ENCODE data around the gene TMEM229B.

The TMEM229B gene

DNA sequence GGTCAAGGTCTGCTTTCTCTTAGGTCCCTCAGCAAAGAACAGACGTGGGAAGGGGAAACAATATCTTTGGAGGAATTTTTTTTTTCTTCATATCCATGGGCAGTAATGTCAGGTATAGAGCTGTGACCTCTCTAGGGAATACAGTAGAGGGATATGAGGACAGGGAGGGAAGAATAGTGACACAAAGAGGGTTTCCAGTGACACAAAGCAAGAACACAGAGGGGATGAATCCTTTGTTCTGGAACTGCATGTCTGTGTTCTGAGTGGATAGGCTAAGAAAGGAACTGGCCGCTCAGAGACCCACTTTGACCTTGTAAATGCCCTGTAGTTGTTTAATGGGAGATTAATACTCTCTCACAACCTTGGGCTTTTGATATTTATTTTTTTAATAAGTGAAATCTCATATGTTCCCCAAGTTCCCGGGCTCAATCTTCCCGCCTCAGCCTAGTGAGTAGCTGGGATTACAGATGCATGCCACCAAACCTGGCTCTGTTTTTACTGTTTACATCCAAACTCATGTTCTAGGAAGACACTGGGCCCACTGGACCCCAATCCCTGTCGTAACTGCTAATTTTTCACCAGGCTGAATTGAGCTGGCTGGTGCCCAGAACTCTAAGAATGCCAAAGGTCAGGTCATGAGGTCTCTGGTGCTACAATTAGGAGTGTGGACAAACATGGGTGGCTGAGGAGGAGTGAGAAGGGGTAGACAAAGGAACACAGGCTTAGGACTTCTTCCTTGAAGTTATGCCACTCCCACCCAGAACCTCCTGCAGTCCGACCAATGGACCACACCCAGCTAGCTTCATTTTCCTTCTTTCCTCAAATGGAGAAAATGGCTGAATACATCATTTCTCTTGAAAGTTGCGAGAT is 35.5 kb upstream of the TMEM229B start:
- Mint-ChIP-seq H3K27ac (no peak overlapping the region), H3K4me1 (ENCODE audit: low read depth) (peaks cover 2% of the 10 kb centered on the region), H3K27me3 (ENCODE audit: low read depth) (peaks cover 77% of the 10 kb centered on the region), H3K9me3 (no peaks in the 10 kb centered on the region), H3K36me3 (ENCODE audit: low read depth) (no peaks in the 10 kb centered on the region), H3K4me3 (no peak overlapping the region)

DNA sequence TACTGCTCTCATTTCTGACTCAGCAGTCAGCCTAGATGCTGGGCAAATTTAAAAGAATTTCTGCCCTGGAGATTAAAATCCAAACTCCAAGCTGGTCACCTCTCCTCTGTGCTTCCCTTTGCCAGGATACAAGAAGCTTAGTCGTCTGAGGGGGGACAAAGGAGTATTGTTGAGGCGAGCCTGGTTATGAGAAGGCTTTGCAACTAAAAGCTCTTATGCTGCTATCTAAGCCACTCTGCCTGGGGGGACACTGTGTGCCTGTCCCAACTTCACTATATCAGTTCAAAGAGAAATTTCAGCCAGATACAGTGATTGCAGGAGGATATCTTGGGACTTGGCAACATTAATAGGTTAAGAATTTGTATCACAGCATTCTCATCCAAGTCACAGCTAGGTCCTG is 33.7 kb upstream of the TMEM229B start:
- Mint-ChIP-seq H3K27me3 (ENCODE audit: low read depth) (peaks cover 80% of the 10 kb centered on the region), H3K9me3 (no peaks in the 10 kb centered on the region), H3K27ac (no peak overlapping the region), H3K4me1 (ENCODE audit: low read depth) (peaks cover 2% of the 10 kb centered on the region), H3K36me3 (ENCODE audit: low read depth) (no peaks in the 10 kb centered on the region), H3K4me3 (no peak overlapping the region)

DNA sequence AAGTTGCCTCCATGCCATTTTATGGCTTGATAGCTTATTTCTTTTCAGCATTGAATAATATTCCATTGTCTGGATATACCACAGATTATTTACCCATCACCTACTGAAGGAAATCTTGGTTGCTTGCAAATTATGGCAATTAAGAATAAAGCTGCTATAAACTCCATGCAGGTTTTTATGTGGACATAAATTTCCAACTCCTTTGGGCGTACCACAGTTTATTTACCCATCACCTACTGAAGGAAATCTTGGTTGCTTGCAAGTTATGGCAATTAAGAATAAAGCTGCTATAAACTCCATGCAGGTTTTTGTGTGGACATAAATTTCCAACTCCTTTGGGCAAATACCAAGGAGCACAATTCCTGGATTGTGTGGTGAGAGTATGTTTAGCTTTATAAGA is 32.0 kb upstream of the TMEM229B start:
- H3K4me3 Mint-ChIP-seq = no peak overlapping the region
- H3K4me1 Mint-ChIP-seq (ENCODE audit: low read depth) = peaks cover 9% of the 10 kb centered on the region
- H3K36me3 Mint-ChIP-seq (ENCODE audit: low read depth) = no peaks in the 10 kb centered on the region
- H3K27ac Mint-ChIP-seq = no peak overlapping the region
- H3K9me3 Mint-ChIP-seq = no peaks in the 10 kb centered on the region
- H3K27me3 Mint-ChIP-seq (ENCODE audit: low read depth) = peaks cover 83% of the 10 kb centered on the region

DNA sequence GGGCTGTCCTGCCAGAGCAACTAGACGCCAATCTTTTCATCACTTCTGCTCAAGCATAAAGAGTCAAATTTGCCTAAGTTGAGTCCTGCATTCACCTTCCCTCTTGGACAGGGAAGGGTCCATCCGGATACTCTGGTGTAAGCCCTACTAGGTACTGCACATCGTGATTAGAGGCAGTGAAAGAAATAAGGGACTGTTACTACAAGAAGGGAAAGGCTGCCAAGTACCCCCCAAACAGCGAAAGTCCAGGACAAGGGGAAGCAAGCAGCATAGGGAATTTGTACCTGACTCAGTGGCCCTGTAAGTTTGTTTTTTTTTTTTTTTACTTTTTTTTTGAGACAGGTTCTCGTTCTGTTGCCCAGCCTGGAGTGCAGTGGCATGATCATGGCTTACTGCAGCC is 30.9 kb upstream of the TMEM229B start:
- no peak overlapping the region for H3K4me3 Mint-ChIP-seq
- no peaks in the 10 kb centered on the region for H3K9me3 Mint-ChIP-seq
- no peaks in the 10 kb centered on the region for H3K36me3 Mint-ChIP-seq (ENCODE audit: low read depth)
- H3K27ac Mint-ChIP-seq = no peak overlapping the region
- peaks cover 11% of the 10 kb centered on the region for H3K4me1 Mint-ChIP-seq (ENCODE audit: low read depth)
- peaks cover 76% of the 10 kb centered on the region for H3K27me3 Mint-ChIP-seq (ENCODE audit: low read depth)

DNA sequence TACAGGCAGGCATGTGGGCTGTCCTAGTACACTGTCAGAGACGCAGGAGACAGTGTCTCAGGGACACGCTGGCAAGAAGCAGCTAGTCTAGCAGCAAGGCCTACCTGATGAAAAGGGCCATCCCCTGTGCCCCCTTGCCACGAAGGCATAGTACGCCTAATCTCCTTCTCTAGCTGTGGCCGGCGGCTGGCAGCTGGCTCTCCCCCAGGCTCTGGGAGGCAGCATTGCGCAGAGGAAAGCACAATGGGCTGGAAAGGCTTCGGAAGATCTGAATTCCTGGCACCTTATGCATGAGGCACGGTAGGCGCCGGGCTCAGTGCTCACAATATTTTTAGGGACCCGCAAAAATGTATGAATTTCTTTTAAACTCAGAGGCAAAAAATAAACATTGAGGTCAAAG is 28.6 kb upstream of the TMEM229B start:
- H3K4me3 Mint-ChIP-seq = no peak overlapping the region
- peaks cover 71% of the 10 kb centered on the region for H3K27me3 Mint-ChIP-seq (ENCODE audit: low read depth)
- no peaks in the 10 kb centered on the region for H3K36me3 Mint-ChIP-seq (ENCODE audit: low read depth)
- H3K4me1 Mint-ChIP-seq (ENCODE audit: low read depth) = peaks cover 16% of the 10 kb centered on the region
- no peak overlapping the region for H3K27ac Mint-ChIP-seq
- no peaks in the 10 kb centered on the region for H3K9me3 Mint-ChIP-seq

DNA sequence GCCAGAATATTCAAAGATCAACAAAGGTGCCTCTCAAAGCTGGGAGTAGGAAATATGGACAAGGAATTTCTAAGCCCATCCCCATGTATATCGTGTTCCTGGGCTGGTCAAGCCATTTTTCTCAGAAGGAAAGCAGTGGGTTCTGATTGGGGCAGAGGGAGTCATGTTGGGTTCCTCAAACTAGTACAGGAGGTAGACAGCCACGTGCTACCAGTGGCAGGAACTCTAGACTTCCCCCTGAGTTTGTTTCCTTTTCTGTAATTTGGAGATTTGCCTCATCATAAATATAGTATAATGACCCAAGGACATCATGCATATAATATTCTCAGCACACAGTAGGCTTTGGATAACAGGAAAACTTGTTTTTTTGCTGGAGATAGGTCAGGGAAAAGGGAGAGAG is 28.2 kb upstream of the TMEM229B start:
- Mint-ChIP-seq H3K27ac (no peak overlapping the region), H3K9me3 (no peaks in the 10 kb centered on the region), H3K27me3 (ENCODE audit: low read depth) (peaks cover 71% of the 10 kb centered on the region), H3K4me3 (peak overlapping the region; percentile 47), H3K4me1 (ENCODE audit: low read depth) (peaks cover 16% of the 10 kb centered on the region), H3K36me3 (ENCODE audit: low read depth) (no peaks in the 10 kb centered on the region)

DNA sequence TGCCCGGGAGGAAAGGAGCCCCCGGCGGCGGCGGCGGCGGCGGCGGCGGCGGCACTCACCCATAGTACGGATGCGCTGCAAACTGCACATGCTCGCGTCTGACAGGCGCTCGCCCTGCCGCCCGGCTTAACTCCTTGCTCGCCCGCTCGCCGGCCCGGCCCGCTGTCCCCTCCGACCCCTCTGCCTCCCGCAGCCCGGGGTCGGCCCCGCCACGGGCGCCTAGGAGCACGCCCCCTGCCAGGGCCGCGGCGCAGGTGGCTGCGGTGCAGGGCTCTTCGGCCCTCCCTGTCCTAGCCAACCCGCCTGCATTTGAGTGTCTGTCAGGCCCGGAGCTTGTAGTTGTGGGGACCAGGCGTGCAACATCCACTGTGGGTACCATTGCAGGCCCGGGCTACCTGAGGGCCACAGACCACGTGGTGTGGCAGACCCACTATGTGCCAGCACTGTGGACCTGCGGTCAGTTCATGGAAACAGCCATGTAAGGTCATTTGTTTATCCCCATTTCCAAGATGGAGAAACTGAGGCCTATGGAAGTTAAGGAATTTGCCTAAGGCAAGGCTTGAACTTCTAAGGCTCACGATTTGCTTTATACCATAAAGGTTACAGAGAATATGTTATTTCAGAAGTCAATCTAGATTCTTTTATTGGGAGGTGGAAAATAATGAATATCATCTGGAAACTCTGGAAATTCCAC is 27.0 kb upstream of the TMEM229B start:
- Mint-ChIP-seq H3K9me3 (no peaks in the 10 kb centered on the region), H3K4me3 (peak overlapping the region; percentile 51), H3K36me3 (ENCODE audit: low read depth) (no peaks in the 10 kb centered on the region), H3K4me1 (ENCODE audit: low read depth) (peaks cover 16% of the 10 kb centered on the region), H3K27ac (no peak overlapping the region), H3K27me3 (ENCODE audit: low read depth) (peaks cover 72% of the 10 kb centered on the region)

DNA sequence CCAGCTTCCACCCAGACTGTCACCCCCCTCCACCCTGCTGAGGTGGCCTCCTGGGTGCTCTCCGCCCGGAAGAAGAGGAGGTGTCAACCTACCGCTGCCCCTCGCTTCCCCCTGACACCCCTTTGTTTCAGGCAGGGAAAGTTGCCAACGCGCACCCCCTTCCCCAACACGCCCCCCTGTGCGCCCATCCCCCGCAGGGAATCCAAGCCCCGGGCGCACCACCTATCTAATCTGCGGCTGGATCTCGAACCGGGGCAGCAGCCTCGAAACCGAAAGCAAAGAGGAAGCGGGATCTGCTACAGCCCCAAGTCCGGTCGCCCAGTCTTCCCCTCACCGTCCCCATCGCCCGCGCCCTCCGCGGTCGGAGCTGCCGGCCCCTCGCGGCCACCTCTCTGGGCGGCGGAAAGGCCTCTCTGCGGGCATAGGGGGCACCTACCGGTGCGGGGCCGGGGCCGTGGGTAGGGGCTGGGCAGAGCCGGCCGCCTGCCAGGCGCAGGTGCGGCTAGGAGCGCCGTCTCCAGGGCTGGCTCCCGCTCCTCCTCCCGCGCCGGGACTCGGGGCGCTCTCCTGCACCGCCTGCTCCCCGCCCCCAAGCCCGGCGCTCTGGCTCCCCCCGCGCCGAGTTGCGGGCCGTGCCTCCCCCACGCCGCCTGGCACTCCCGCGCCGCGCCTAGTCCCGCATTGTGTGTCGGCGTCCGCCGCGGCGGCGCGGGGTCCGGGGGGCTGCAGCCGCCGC is 26.3 kb upstream of the TMEM229B start:
- H3K4me3 Mint-ChIP-seq = peak overlapping the region; percentile 85
- peaks cover 16% of the 10 kb centered on the region for H3K4me1 Mint-ChIP-seq (ENCODE audit: low read depth)
- H3K27ac Mint-ChIP-seq = peak overlapping the region; percentile 31
- H3K9me3 Mint-ChIP-seq = no peaks in the 10 kb centered on the region
- H3K27me3 Mint-ChIP-seq (ENCODE audit: low read depth) = peaks cover 68% of the 10 kb centered on the region
- no peaks in the 10 kb centered on the region for H3K36me3 Mint-ChIP-seq (ENCODE audit: low read depth)

DNA sequence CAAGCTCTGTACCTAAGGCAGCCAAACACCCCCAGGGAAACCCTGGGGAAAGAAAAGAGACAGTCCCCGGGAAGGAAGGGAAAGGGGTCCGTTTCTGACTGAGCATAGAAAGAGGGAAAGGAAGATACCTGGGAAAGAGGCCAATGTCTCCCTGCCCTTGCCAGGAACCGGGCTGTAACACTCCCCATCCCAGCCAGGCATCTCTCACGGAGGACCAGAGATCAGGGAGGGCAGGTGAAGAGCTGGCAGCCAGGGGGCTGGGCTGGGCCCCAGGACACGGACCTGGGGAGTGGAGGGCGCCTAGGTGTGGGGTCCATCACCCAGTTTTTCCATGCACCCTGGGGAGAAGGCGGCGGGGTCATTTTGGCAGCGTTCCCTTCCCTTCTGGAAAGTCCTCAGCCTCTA is 25.7 kb upstream of the TMEM229B start:
- Mint-ChIP-seq H3K9me3 (no peaks in the 10 kb centered on the region), H3K27ac (no peak overlapping the region), H3K4me3 (peak overlapping the region; percentile 66), H3K27me3 (ENCODE audit: low read depth) (peaks cover 66% of the 10 kb centered on the region), H3K4me1 (ENCODE audit: low read depth) (peaks cover 16% of the 10 kb centered on the region), H3K36me3 (ENCODE audit: low read depth) (no peaks in the 10 kb centered on the region)

DNA sequence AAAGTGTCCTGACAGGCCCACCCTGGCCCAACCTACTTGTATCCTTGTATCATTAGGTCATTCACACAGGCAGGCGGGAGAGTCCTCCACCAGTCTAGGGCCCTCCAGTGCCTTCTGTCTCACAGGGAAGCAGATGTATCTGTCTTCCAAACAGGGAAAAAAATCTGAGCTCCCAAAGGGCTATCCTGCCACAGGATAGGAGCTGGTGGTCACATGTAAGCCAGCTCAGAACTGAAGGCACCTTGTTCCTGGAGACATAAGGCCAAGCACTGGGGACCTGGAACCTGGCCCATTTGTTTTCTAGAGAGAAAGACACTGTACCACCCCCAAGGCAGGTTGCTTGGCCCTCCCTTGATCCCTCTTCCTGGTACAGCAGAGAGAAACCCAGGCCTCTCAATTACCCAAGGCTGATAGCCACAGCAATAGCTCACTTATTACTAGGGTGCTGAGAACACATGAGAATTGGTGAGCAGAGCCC is 25.1 kb upstream of the TMEM229B start:
- H3K4me1 Mint-ChIP-seq (ENCODE audit: low read depth) = peaks cover 16% of the 10 kb centered on the region
- H3K27ac Mint-ChIP-seq = no peak overlapping the region
- peaks cover 62% of the 10 kb centered on the region for H3K27me3 Mint-ChIP-seq (ENCODE audit: low read depth)
- H3K36me3 Mint-ChIP-seq (ENCODE audit: low read depth) = no peaks in the 10 kb centered on the region
- no peaks in the 10 kb centered on the region for H3K9me3 Mint-ChIP-seq
- peak overlapping the region; percentile 66 for H3K4me3 Mint-ChIP-seq

DNA sequence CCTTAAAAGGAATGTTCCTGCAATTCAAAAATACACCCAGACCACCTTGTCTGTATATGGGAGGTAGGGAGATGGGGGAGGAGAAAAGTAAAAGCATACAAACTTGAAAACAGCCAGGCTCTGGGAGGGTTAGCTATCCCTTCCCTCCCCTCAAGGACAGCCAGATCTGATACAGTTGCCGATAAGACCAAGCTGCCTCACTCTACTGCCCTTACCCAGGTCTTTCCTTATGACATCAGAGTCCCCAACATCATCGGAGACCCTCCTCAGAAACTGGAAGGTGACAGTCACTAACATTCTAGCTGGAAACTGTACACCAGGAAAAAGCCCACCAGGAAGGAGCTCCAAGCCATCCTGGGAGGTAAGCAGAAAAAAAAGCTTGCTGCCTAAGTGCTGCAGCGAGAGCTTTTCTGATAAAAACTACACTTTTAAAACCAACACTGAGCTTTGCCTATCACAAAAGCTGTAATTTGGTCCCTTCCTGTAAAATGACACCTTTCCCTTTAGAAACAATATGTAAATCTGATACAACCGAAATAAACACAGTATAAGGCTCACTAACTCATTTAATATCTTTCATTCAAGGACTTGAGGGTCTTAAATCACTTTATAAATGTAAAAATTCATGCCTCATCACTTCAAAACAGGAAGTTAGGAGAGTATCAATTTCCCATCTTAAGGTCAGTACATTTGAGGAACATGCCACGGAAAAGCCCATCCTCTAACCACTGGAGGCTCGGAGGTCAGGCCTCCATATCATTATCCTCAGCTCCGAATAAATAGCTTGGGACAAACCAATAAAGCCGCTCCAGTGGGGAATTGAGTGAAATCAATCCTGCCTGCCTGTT is 24.2 kb upstream of the TMEM229B start:
- H3K9me3 Mint-ChIP-seq = no peaks in the 10 kb centered on the region
- no peak overlapping the region for H3K27ac Mint-ChIP-seq
- H3K4me3 Mint-ChIP-seq = no peak overlapping the region
- peaks cover 16% of the 10 kb centered on the region for H3K4me1 Mint-ChIP-seq (ENCODE audit: low read depth)
- H3K36me3 Mint-ChIP-seq (ENCODE audit: low read depth) = no peaks in the 10 kb centered on the region
- peaks cover 59% of the 10 kb centered on the region for H3K27me3 Mint-ChIP-seq (ENCODE audit: low read depth)

DNA sequence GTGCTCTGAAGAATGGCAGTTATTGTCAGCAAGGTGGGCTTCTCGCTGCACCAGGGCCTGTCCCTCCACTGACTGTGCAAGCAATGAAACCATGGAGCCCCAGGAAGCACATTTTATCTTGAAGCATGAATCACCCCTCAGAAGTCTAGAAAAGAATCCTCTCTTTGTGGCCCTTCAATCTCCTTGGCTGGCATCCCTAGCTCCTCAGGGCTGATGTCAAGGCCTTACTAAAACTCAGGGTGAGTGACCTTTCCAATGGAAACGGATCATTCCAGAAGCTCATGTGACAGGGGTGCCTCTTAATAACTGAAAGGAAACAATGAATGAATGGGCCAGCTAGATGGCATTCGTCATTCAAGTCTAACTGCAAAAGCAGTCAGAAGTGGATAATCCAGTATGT is 22.3 kb upstream of the TMEM229B start:
- H3K36me3 Mint-ChIP-seq (ENCODE audit: low read depth) = no peaks in the 10 kb centered on the region
- peaks cover 10% of the 10 kb centered on the region for H3K4me1 Mint-ChIP-seq (ENCODE audit: low read depth)
- H3K27ac Mint-ChIP-seq = no peak overlapping the region
- H3K9me3 Mint-ChIP-seq = no peaks in the 10 kb centered on the region
- no peak overlapping the region for H3K4me3 Mint-ChIP-seq
- H3K27me3 Mint-ChIP-seq (ENCODE audit: low read depth) = peaks cover 53% of the 10 kb centered on the region

DNA sequence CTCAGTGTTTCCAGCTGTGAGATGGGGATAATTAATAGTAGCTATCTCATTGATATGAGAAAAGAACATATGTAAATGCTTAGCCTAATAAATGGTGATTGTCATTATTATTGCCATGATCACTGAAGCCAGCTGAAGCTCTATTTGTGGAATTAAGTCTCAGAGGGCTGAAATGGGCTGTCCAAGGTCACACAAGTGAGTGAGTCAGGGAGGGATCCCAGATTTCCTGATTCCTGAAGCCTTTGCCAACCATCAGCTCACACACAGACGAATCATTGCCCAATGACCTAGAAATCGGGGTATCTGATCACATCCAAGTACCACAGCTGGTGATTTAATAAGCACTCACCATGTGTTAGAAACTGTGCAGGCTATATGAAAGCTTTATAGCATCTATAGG is 21.6 kb upstream of the TMEM229B start:
- H3K27ac Mint-ChIP-seq = no peak overlapping the region

DNA sequence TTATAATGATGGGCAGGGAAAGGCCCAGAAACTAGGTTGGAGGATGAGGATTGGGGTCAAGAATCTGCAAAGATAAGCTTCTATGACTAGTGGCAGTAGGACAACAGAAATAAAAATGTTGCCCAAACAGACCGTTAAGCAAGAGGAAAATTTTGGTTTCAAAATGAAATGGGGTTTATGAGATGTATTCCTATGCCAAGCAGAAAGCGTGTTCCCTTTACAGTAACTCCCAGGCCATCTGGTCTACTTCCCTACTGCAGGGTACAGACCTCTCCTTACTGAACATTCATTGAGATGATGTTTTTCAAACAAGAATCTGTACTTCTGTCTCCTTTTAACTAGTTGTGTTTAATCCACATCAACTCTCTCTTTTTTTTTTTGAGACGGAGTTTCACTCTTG is 20.4 kb upstream of the TMEM229B start:
- Mint-ChIP-seq H3K4me1 (ENCODE audit: low read depth) (peaks cover 3% of the 10 kb centered on the region), H3K4me3 (no peak overlapping the region), H3K36me3 (ENCODE audit: low read depth) (no peaks in the 10 kb centered on the region), H3K27me3 (ENCODE audit: low read depth) (peaks cover 56% of the 10 kb centered on the region), H3K9me3 (no peaks in the 10 kb centered on the region), H3K27ac (no peak overlapping the region)

More for the DNA sequence above, 21.6 kb upstream of the TMEM229B start:
- Mint-ChIP-seq H3K27me3 (ENCODE audit: low read depth) (peaks cover 53% of the 10 kb centered on the region), H3K36me3 (ENCODE audit: low read depth) (no peaks in the 10 kb centered on the region), H3K4me1 (ENCODE audit: low read depth) (peaks cover 7% of the 10 kb centered on the region), H3K9me3 (no peaks in the 10 kb centered on the region), H3K4me3 (no peak overlapping the region)
